ENCODE results near the gene GPR27. TPM values are rescaled to one million over a fixed set of nuclear protein-coding genes. Genes with fewer than 3 reads are reported as not detected.
A peak's percentile ranks its signal among the peaks of the same experiment; 100 is the strongest.

Gene GPR27
- total RNA-seq: not detected

- no peaks in the 10 kb centered on the region for H3K27me3 ChIP-seq
- H3K27ac ChIP-seq: no peak within 1 kb of the TSS
- H3K4me3 ChIP-seq: peak within 1 kb of the TSS; percentile 17 to 62 (median 50)
- no peaks in the 10 kb centered on the region for H3K9me3 ChIP-seq
- no peaks in the 10 kb centered on the region for H3K36me3 ChIP-seq
- no peak for TF ChIP-seq POLR2A (IDR thresholded peaks at IDR 0.05)
- no peak for TF ChIP-seq CTCF (IDR thresholded peaks at IDR 0.05)
- H3K4me1 ChIP-seq: peaks cover 0 to 4% (median 0%) of the 10 kb centered on the region in 4 donors
- DNase-seq: no peak
Observed at GRCh38 chr3:71753701-71754609, at the start of gene GPR27. GPR27 (plus strand) TSS chr3:71753855; CDS start chr3:71754050, 195 bp downstream.

- no peak for TF ChIP-seq CTCF (IDR thresholded peaks at IDR 0.05)
- no peak for TF ChIP-seq POLR2A (IDR thresholded peaks at IDR 0.05)
- no peaks in the 10 kb centered on the region for H3K9me3 ChIP-seq
- no peak overlapping the region for H3K4me3 ChIP-seq
- peaks cover 0 to 34% (median 0%) of the 10 kb centered on the region in 3 donors for H3K36me3 ChIP-seq
- DNase-seq: no peak
- H3K27me3 ChIP-seq: no peaks in the 10 kb centered on the region
- H3K4me1 ChIP-seq: no peaks in the 10 kb centered on the region
- H3K27ac ChIP-seq: no peak overlapping the region
Observed at GRCh38 chr3:71704915-71705314, 48.7 kb upstream of the GPR27 start.

- TF ChIP-seq CTCF (IDR thresholded peaks at IDR 0.05): no peak
- no peak for TF ChIP-seq POLR2A (IDR thresholded peaks at IDR 0.05)
- no peak for DNase-seq
- peaks cover 0 to 8% (median 0%) of the 10 kb centered on the region in 4 donors for H3K4me1 ChIP-seq
- no peak overlapping the region for H3K27ac ChIP-seq
- H3K9me3 ChIP-seq: no peaks in the 10 kb centered on the region
- no peak overlapping the region for H3K4me3 ChIP-seq
- H3K27me3 ChIP-seq: no peaks in the 10 kb centered on the region
- peaks cover 0 to 35% (median 0%) of the 10 kb centered on the region in 3 donors for H3K36me3 ChIP-seq
Observed at GRCh38 chr3:71705681-71706080, 48.0 kb upstream of the GPR27 start.

- no peak overlapping the region for H3K4me3 ChIP-seq
- no peaks in the 10 kb centered on the region for H3K27me3 ChIP-seq
- peaks cover 0 to 10% (median 0%) of the 10 kb centered on the region in 4 donors for H3K4me1 ChIP-seq
- H3K9me3 ChIP-seq: no peaks in the 10 kb centered on the region
- peaks cover 0 to 35% (median 0%) of the 10 kb centered on the region in 3 donors for H3K36me3 ChIP-seq
- no peak for DNase-seq
- TF ChIP-seq POLR2A (IDR thresholded peaks at IDR 0.05): no peak
- no peak for TF ChIP-seq CTCF (IDR thresholded peaks at IDR 0.05)
- H3K27ac ChIP-seq: no peak overlapping the region
Observed at GRCh38 chr3:71707595-71707994, 46.1 kb upstream of the GPR27 start.

- no peak for DNase-seq
- Histone ChIP-seq H3K27me3 (no peaks in the 10 kb centered on the region), H3K27ac (no peak overlapping the region), H3K9me3 (no peaks in the 10 kb centered on the region), H3K4me3 (no peak overlapping the region), H3K4me1 (peaks cover 0 to 10% (median 0%) of the 10 kb centered on the region in 4 donors), H3K36me3 (peaks cover 0 to 31% (median 0%) of the 10 kb centered on the region in 3 donors)
- no peak for TF ChIP-seq POLR2A (IDR thresholded peaks at IDR 0.05)
Observed at GRCh38 chr3:71708476-71709105, 45.1 kb upstream of the GPR27 start.
